Measurements from ENCODE around the gene XPO4.
"Not testable (repeated sequence)": the region's sequence is repeated elsewhere in the genome, so short reads cannot be mapped to it uniquely, and the experiment has no call there.

The XPO4 gene

GRCh38 chr13:20902438-20903163 is at the start of gene XPO4:
Gene XPO4 (minus strand): TSS chr13:20902746. CDS start chr13:20902738, 8 bp downstream.
- DNase-seq (ENCODE audit: low read depth in 2 of 2): peak; percentile 58 to 75

DNA sequence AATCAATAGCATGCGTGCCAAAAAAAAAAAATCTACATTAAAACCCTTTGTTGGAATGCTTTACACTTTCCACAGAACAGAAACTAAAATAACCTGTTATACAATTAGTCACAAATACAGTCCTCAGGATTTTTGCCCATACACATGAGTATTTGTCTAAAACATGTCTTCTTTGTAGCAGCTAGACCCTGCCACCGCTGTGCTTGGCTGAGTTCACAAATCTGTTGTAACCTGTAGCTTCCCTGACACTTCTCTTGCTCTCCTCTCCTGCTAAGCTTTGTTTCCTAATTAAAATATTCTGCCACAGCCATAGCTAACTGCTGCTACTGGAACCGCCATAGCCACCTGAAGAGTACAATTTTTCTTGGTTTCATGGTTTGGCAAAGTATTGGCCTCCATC is 45.5 kb upstream of the XPO4 start:
- not testable (repeated sequence) for DNase-seq (ENCODE audit: low read depth in 2 of 2)

- DNase-seq (ENCODE audit: low read depth in 2 of 2): no peak
Measured at GRCh38 chr13:20945952-20946383, 43.4 kb upstream of the XPO4 start.

DNA sequence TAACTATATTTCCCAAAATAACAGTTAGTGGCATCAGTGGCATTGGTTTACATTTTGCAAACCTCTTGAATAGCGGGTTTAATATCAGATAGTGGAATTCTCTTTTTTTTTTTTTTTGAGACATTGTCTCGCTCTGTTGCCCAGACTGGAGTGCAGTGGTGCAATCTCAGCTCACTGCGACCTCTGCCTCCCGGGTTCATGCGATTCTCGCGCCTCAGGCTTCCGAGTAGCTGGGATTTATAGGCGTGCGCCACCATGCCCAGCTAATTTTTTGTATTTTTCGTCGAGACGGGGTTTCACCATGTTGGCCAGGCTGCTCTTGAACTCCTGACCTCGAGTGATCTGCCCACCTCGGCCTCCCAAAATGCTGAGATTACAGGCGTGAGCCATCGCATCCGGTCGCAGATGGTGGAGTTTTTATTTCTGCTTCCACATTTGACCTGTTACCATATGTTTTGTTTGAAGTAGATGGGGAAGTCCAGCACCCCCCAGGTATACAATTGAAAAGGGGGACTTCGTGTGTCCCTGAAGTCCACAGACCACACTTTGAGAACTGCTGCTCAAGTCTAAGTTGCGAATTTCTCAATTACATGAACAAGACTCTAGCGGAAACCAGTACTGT is 40.5 kb upstream of the XPO4 start:
- DNase-seq (ENCODE audit: low read depth in 2 of 2): no peak

DNA sequence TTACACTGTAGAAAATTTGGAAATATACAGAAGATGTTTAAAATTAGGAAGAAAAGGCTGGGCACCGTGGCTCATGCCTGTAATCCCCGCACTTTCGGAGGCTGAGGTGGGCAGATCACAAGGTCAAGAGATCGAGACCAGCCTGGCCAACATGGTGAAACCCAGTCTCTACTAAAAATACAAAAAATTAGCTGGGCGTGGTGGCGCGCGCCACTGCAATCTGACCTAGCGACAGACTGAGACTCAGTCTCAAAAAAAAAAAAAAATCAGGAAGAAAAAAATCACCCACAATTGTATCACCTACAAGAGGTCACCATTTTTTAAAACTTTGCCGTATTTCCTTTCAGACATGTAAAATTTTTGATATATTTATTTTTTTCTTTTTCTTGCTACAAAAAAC is 38.0 kb upstream of the XPO4 start:
- DNase-seq (ENCODE audit: low read depth in 2 of 2): not testable (repeated sequence)

DNA sequence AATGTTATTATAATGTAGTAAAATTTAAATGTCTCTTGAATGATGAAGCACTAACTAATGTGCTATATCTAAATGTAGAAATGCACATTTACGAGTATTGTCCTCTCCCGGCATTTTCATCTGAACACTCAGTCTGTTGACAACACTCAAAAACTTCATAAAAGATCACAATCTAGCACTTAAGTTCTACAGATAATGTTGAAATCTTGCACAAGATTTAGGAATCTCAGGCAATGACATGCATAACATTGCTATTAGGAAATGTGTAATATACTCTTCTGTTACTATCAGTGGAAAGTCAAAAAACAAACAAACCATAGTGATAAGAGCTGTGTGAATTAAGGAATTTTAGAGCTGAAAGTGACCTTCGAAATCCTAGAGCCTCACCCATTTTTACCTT is 37.5 kb upstream of the XPO4 start:
- DNase-seq (ENCODE audit: low read depth in 2 of 2): no peak

DNA sequence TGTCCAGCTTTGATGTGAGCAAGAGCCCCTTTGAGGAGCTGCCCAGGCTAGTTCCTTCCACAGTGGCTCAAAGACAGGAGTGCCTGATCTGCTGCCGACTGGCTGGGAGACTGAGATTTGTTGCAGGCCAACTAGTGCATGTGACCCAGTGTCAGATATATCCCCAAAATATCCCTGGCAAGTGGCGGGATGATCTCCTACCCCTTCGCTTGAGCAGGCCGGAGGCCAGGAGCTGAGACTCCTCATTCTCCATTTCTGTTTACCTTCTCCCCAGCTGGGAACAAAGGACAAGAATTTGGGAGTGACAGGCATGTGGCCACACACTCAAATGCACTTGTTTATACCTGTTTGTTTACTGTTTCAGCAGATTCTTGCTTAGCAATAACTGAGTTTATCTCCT is 37.1 kb upstream of the XPO4 start:
- no peak for DNase-seq (ENCODE audit: low read depth in 2 of 2)

DNA sequence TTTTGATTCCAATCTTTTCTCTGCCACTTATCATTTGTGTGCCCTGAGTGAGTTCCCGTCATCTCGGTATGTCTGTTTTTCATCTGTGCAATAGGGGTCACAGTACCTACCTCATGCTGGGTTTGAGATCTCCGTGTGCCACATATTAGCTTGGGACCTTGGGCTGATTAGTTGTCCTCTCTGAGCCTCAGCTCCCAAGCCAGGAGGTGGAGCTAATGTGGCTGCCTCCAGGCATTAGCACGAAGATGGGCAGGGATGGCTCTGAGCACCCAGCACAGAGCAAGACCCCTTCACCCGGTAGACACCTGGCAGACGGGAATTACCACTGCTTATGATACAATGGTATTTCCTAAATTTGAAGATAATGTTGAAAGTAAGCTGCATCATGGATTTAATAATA is 35.8 kb upstream of the XPO4 start:
- DNase-seq (ENCODE audit: low read depth in 2 of 2): no peak

- no peak for DNase-seq (ENCODE audit: low read depth in 2 of 2)
Measured at GRCh38 chr13:20927596-20928257, 25.2 kb upstream of the XPO4 start.

- DNase-seq (ENCODE audit: low read depth in 2 of 2): not testable (repeated sequence)
Measured at GRCh38 chr13:20925395-20925790, 22.8 kb upstream of the XPO4 start.

- DNase-seq (ENCODE audit: low read depth in 2 of 2): peak; percentile 41 to 71
Measured at GRCh38 chr13:20924758-20925394, 22.3 kb upstream of the XPO4 start.

GRCh38 chr13:20923272-20923671 is 20.7 kb upstream of the XPO4 start:
- no peak for DNase-seq (ENCODE audit: low read depth in 2 of 2)

DNA sequence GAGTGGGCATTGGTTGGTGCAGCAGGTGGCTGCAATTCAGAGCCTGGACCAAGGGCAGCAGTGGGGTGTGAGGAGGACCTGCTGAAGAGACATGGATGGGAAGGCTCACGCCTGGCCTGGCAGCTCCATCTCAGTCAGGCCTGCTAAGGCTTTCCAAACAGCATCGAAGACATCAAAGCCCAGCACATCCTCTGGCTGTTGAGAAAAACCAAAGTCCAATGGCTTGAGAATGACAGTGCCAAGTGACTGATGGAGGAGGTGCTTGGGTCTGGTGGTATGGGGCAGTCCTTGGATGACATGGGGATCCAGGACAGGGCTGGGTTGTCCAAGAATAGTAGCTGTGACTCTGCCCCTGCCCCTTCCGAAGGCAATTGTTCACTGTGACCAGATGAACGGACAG is 19.0 kb upstream of the XPO4 start:
- DNase-seq (ENCODE audit: low read depth in 2 of 2): no peak

- not testable (repeated sequence) for DNase-seq (ENCODE audit: low read depth in 2 of 2)
Measured at GRCh38 chr13:20915676-20916075, 13.1 kb upstream of the XPO4 start.

GRCh38 chr13:20911037-20911436 is 8.5 kb upstream of the XPO4 start:
- no peak for DNase-seq (ENCODE audit: low read depth in 2 of 2)

- DNase-seq (ENCODE audit: low read depth in 2 of 2): no peak
Measured at GRCh38 chr13:20908714-20909497, 6.4 kb upstream of the XPO4 start.

GRCh38 chr13:20904908-20905307 is 2.4 kb upstream of the XPO4 start:
- no peak for DNase-seq (ENCODE audit: low read depth in 2 of 2)

GRCh38 chr13:20903164-20903475 is 574 bp upstream of the XPO4 start:
- no peak for DNase-seq (ENCODE audit: low read depth in 2 of 2)

- DNase-seq (ENCODE audit: low read depth in 2 of 2): peak in 1 of 2 donors; percentile 5
Measured at GRCh38 chr13:20901668-20902437, 693 bp downstream of the XPO4 start.

GRCh38 chr13:20894245-20894644 is 8.3 kb downstream of the XPO4 start:
- no peak for DNase-seq (ENCODE audit: low read depth in 2 of 2)

- no peak for DNase-seq (ENCODE audit: low read depth in 2 of 2)
Measured at GRCh38 chr13:20891768-20892167, 10.8 kb downstream of the XPO4 start.
